GM21723 (cell line): ENCODE results near the gene LIPK.
"Not testable (repeated sequence)": the region's sequence is repeated elsewhere in the genome, so short reads cannot be mapped to it uniquely, and the experiment has no call there.

Experiments
- ATAC-seq: cut with Tn5 transposase; IDR thresholded peaks from one replicate; pipeline ENCODE4 v1.9.1; 2021; ENCODE audit warnings: mild to moderate bottlenecking, moderate library complexity; ENCODE audit not compliant: unreplicated experiment

LIPK gene

GRCh38 chr10:88705958-88706357 is at the start of gene LIPK:
LIPK (plus strand) TSS chr10:88706249; CDS start chr10:88724544, 18,295 bp downstream.
- no peak for ATAC-seq

- ATAC-seq: no peak
These were observed 48.1 kb upstream of the LIPK start for GRCh38 chr10:88657901-88658300.

GRCh38 chr10:88659725-88660597 is 46.1 kb upstream of the LIPK start:
- ATAC-seq: no peak

GRCh38 chr10:88660598-88660884 is 45.5 kb upstream of the LIPK start:
- no peak for ATAC-seq

- ATAC-seq: no peak
These were observed 45.0 kb upstream of the LIPK start for GRCh38 chr10:88661018-88661417.

- no peak for ATAC-seq
These were observed 44.5 kb upstream of the LIPK start for GRCh38 chr10:88661577-88661976.

- not testable (repeated sequence) for ATAC-seq
These were observed 42.9 kb upstream of the LIPK start for GRCh38 chr10:88663153-88663552.

GRCh38 chr10:88664142-88664541 is 41.9 kb upstream of the LIPK start, which contains the start of gene LIPF:
LIPF (plus strand) TSS chr10:88664442; CDS start chr10:88667298, 2,856 bp downstream.
- no peak for ATAC-seq

GRCh38 chr10:88668465-88668864 is 37.6 kb upstream of the LIPK start:
- no peak for ATAC-seq

GRCh38 chr10:88670497-88670896 is 35.6 kb upstream of the LIPK start:
- ATAC-seq: peak; percentile 69

GRCh38 chr10:88672041-88672440 is 34.0 kb upstream of the LIPK start:
- ATAC-seq: no peak

- ATAC-seq: no peak
These were observed 29.6 kb upstream of the LIPK start for GRCh38 chr10:88676283-88677060.

- ATAC-seq: no peak
These were observed 25.1 kb upstream of the LIPK start for GRCh38 chr10:88680958-88681357.

GRCh38 chr10:88682491-88682890 is 23.6 kb upstream of the LIPK start:
- ATAC-seq: no peak

- ATAC-seq: no peak
These were observed 18.1 kb upstream of the LIPK start for GRCh38 chr10:88687853-88688467.

- ATAC-seq: no peak
These were observed 16.7 kb upstream of the LIPK start for GRCh38 chr10:88689366-88689765.

- ATAC-seq: no peak
These were observed 12.5 kb upstream of the LIPK start for GRCh38 chr10:88693392-88694020.

GRCh38 chr10:88702848-88703597 is 3.0 kb upstream of the LIPK start:
- ATAC-seq: no peak

GRCh38 chr10:88707429-88708155 is 1.5 kb downstream of the LIPK start:
- ATAC-seq: no peak

GRCh38 chr10:88709361-88709760 is 3.3 kb downstream of the LIPK start:
- not testable (repeated sequence) for ATAC-seq
